ENCODE data around the gene TCP11L2. TPM values are rescaled to one million over a fixed set of nuclear protein-coding genes. Genes with fewer than 3 reads are reported as not detected.
A peak's percentile ranks its signal among the peaks of the same experiment; 100 is the strongest.
"Not testable (repeated sequence)": the region's sequence is repeated elsewhere in the genome, so short reads cannot be mapped to it uniquely, and the experiment has no call there.

The TCP11L2 gene
- total RNA-seq, 1 experiment from 2014 or later: 5.1 TPM

- DNase-seq (ENCODE audit: low read depth): no peak
Observed at GRCh38 chr12:106305376-106305775, 2.8 kb downstream of the TCP11L2 start.

GRCh38 chr12:106307181-106307580 lies 4.6 kb downstream of the TCP11L2 start:
- DNase-seq (ENCODE audit: low read depth): no peak

GRCh38 chr12:106308121-106308520 lies 5.6 kb downstream of the TCP11L2 start:
- no peak for DNase-seq (ENCODE audit: low read depth)

GRCh38 chr12:106308611-106309010 lies 6.1 kb downstream of the TCP11L2 start:
- DNase-seq (ENCODE audit: low read depth): peak; percentile 43

GRCh38 chr12:106309671-106310505 lies 7.4 kb downstream of the TCP11L2 start:
- peak; percentile 47 for DNase-seq (ENCODE audit: low read depth)

GRCh38 chr12:106310687-106311086 lies 8.2 kb downstream of the TCP11L2 start:
- no peak for DNase-seq (ENCODE audit: low read depth)

GRCh38 chr12:106311139-106311538 lies 8.6 kb downstream of the TCP11L2 start:
- DNase-seq (ENCODE audit: low read depth): no peak

- DNase-seq (ENCODE audit: low read depth): not testable (repeated sequence)
Observed at GRCh38 chr12:106313413-106313812, 10.9 kb downstream of the TCP11L2 start.

- DNase-seq (ENCODE audit: low read depth): no peak
Observed at GRCh38 chr12:106315523-106315922, 13.0 kb downstream of the TCP11L2 start.

- peak; percentile 3 for DNase-seq (ENCODE audit: low read depth)
Observed at GRCh38 chr12:106317406-106318082, 15.0 kb downstream of the TCP11L2 start.

- DNase-seq (ENCODE audit: low read depth): no peak
Observed at GRCh38 chr12:106321139-106321850, 18.8 kb downstream of the TCP11L2 start.

GRCh38 chr12:106323537-106323936 lies 21.0 kb downstream of the TCP11L2 start:
- DNase-seq (ENCODE audit: low read depth): no peak

- DNase-seq (ENCODE audit: low read depth): no peak
Observed at GRCh38 chr12:106327309-106327869, 24.9 kb downstream of the TCP11L2 start.

- no peak for DNase-seq (ENCODE audit: low read depth)
Observed at GRCh38 chr12:106328735-106329134, 26.2 kb downstream of the TCP11L2 start.

- no peak for DNase-seq (ENCODE audit: low read depth)
Observed at GRCh38 chr12:106329231-106329982, 26.9 kb downstream of the TCP11L2 start.

GRCh38 chr12:106331599-106331998 lies 29.1 kb downstream of the TCP11L2 start:
- no peak for DNase-seq (ENCODE audit: low read depth)

GRCh38 chr12:106332536-106332935 lies 30.0 kb downstream of the TCP11L2 start:
- no peak for DNase-seq (ENCODE audit: low read depth)

- no peak for DNase-seq (ENCODE audit: low read depth)
Observed at GRCh38 chr12:106333010-106333409, 30.5 kb downstream of the TCP11L2 start.

- DNase-seq (ENCODE audit: low read depth): no peak
Observed at GRCh38 chr12:106333756-106334155, 31.2 kb downstream of the TCP11L2 start.

GRCh38 chr12:106341086-106341877 lies 38.7 kb downstream of the TCP11L2 start:
- no peak for DNase-seq (ENCODE audit: low read depth)
